ENCODE data around the gene CAMK2D. TPM values are rescaled to one million over a fixed set of nuclear protein-coding genes. Genes with fewer than 3 reads are reported as not detected.

CAMK2D gene
- total and polyA plus RNA-seq, 2 experiments from 2014 or later, result 4.9 to 14.6 TPM

GRCh38 chr4:113806850-113807249 is 45.3 kb upstream of the CAMK2D start:
- Histone ChIP-seq H3K4me2 (no peak overlapping the region), H3K27me3 (ENCODE audit: insufficient read depth) (no peaks in the 10 kb centered on the region), H4K20me1 (replicated peaks; ENCODE audit: insufficient read depth) (no peaks in the 10 kb centered on the region), H3F3A (replicated peaks; ENCODE audit: low read depth) (no peaks in the 10 kb centered on the region), H2AFZ (no peak overlapping the region), H3K27ac (ENCODE audit: low read depth) (no peak overlapping the region), H3K9me2 (ENCODE audit: insufficient read depth) (no peaks in the 10 kb centered on the region; the same call in 1 of the 2 replicates), H3K4me3 (no peak overlapping the region), H3K4me1 (ENCODE audit: insufficient read depth) (no peaks in the 10 kb centered on the region), H3K79me2 (replicated peaks; ENCODE audit: insufficient read depth) (no peaks in the 10 kb centered on the region), H3K36me3 (ENCODE audit: insufficient read depth) (no peaks in the 10 kb centered on the region)
- Mint-ChIP-seq H3K9me3 (peaks cover 3% of the 10 kb centered on the region; the same call in 1 of the 3 replicates), H3K27me3 (ENCODE audit: insufficient read depth, low read depth, poor library complexity) (no peaks in the 10 kb centered on the region), H3K4me1 (no peaks in the 10 kb centered on the region), H3K4me3 (no peak overlapping the region), H3K36me3 (ENCODE audit: low read depth) (peaks cover 3% of the 10 kb centered on the region; the same call in 2 of the 3 replicates), H3K27ac (no peak overlapping the region)
- TF ChIP-seq, protein P1, sequence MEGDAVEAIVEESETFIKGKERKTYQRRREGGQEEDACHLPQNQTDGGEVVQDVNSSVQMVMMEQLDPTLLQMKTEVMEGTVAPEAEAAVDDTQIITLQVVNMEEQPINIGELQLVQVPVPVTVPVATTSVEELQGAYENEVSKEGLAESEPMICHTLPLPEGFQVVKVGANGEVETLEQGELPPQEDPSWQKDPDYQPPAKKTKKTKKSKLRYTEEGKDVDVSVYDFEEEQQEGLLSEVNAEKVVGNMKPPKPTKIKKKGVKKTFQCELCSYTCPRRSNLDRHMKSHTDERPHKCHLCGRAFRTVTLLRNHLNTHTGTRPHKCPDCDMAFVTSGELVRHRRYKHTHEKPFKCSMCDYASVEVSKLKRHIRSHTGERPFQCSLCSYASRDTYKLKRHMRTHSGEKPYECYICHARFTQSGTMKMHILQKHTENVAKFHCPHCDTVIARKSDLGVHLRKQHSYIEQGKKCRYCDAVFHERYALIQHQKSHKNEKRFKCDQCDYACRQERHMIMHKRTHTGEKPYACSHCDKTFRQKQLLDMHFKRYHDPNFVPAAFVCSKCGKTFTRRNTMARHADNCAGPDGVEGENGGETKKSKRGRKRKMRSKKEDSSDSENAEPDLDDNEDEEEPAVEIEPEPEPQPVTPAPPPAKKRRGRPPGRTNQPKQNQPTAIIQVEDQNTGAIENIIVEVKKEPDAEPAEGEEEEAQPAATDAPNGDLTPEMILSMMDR (conservative IDR thresholded peaks at IDR 0.05; ENCODE audit: low read depth in 2 of 2), result no peak
- TF ChIP-seq ZNF331 (CRISPR knock-in tag; IDR thresholded peaks at IDR 0.05; ENCODE audit: low read depth) (no peak), STAT1 (IDR thresholded peaks at IDR 0.05; ENCODE audit: unreplicated experiment) (no peak), NANOG (IDR thresholded peaks at IDR 0.05; ENCODE audit: borderline replicate concordance) (no peak)
- TF ChIP-seq, protein P2, sequence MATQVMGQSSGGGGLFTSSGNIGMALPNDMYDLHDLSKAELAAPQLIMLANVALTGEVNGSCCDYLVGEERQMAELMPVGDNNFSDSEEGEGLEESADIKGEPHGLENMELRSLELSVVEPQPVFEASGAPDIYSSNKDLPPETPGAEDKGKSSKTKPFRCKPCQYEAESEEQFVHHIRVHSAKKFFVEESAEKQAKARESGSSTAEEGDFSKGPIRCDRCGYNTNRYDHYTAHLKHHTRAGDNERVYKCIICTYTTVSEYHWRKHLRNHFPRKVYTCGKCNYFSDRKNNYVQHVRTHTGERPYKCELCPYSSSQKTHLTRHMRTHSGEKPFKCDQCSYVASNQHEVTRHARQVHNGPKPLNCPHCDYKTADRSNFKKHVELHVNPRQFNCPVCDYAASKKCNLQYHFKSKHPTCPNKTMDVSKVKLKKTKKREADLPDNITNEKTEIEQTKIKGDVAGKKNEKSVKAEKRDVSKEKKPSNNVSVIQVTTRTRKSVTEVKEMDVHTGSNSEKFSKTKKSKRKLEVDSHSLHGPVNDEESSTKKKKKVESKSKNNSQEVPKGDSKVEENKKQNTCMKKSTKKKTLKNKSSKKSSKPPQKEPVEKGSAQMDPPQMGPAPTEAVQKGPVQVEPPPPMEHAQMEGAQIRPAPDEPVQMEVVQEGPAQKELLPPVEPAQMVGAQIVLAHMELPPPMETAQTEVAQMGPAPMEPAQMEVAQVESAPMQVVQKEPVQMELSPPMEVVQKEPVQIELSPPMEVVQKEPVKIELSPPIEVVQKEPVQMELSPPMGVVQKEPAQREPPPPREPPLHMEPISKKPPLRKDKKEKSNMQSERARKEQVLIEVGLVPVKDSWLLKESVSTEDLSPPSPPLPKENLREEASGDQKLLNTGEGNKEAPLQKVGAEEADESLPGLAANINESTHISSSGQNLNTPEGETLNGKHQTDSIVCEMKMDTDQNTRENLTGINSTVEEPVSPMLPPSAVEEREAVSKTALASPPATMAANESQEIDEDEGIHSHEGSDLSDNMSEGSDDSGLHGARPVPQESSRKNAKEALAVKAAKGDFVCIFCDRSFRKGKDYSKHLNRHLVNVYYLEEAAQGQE (IDR thresholded peaks at IDR 0.05; ENCODE audit: unreplicated experiment), result no peak
- DNase-seq (ENCODE audit: low spot score), result no peak
- ATAC-seq, result no peak

- peaks cover 6% of the 10 kb centered on the region; the same call in 1 of the 3 replicates for H3K36me3 Mint-ChIP-seq (ENCODE audit: low read depth)
- no peak overlapping the region for H3K27ac Mint-ChIP-seq
- Histone ChIP-seq H3K4me1 (ENCODE audit: insufficient read depth) (no peaks in the 10 kb centered on the region), H3K27me3 (ENCODE audit: insufficient read depth) (no peaks in the 10 kb centered on the region), H3K79me2 (replicated peaks; ENCODE audit: insufficient read depth) (no peaks in the 10 kb centered on the region), H3K9me2 (ENCODE audit: insufficient read depth) (peaks cover 3% of the 10 kb centered on the region; the same call in 1 of the 2 replicates), H3K4me2 (no peak overlapping the region), H2AFZ (no peak overlapping the region), H3K36me3 (ENCODE audit: insufficient read depth) (no peaks in the 10 kb centered on the region), H3K4me3 (no peak overlapping the region), H4K20me1 (replicated peaks; ENCODE audit: insufficient read depth) (no peaks in the 10 kb centered on the region), H3K27ac (ENCODE audit: low read depth) (no peak overlapping the region), H3F3A (replicated peaks; ENCODE audit: low read depth) (no peaks in the 10 kb centered on the region)
- H3K9me3 Mint-ChIP-seq, result peaks cover 8% of the 10 kb centered on the region; the same call in 2 of the 3 replicates
- no peaks in the 10 kb centered on the region for H3K4me1 Mint-ChIP-seq
- no peak overlapping the region for H3K4me3 Mint-ChIP-seq
- TF ChIP-seq, protein P1 (conservative IDR thresholded peaks at IDR 0.05; ENCODE audit: low read depth in 2 of 2), result no peak
- TF ChIP-seq ZNF114 (CRISPR knock-in tag; IDR thresholded peaks at IDR 0.05) (no peak), EZH2phosphoT487 (IDR thresholded peaks at IDR 0.05; ENCODE audit: unreplicated experiment) (no peak), EZH2 (IDR thresholded peaks at IDR 0.05; ENCODE audit: low read depth, unreplicated experiment) (no peak), POLR2AphosphoS5 (IDR thresholded peaks at IDR 0.05; ENCODE audit: low read depth) (no peak), NANOG (IDR thresholded peaks at IDR 0.05; ENCODE audit: borderline replicate concordance) (no peak), STAT1 (IDR thresholded peaks at IDR 0.05; ENCODE audit: unreplicated experiment) (no peak), JUNB (IDR thresholded peaks at IDR 0.05; ENCODE audit: unreplicated experiment) (no peak)
- TF ChIP-seq, protein P2 (IDR thresholded peaks at IDR 0.05; ENCODE audit: unreplicated experiment), result no peak
- DNase-seq (ENCODE audit: low spot score) (no peak), ATAC-seq (no peak)
- H3K27me3 Mint-ChIP-seq (ENCODE audit: insufficient read depth, low read depth, poor library complexity), result no peaks in the 10 kb centered on the region
Measured at GRCh38 chr4:113801882-113802281, 40.3 kb upstream of the CAMK2D start.
